ENCODE measurements around the gene ALDH4A1. TPM values are rescaled to one million over a fixed set of nuclear protein-coding genes. Genes with fewer than 3 reads are reported as not detected.
A peak's percentile ranks its signal among the peaks of the same experiment; 100 is the strongest.

The ALDH4A1 gene
- polyA plus RNA-seq, 1 experiment, result 36.6 TPM

- Histone ChIP-seq H3K36me3 (ENCODE audit: control insufficient read depth, insufficient read depth, low read length) (peaks cover 3% of the 10 kb centered on the region), H3K4me3 (ENCODE audit: low read depth, low read length) (no peak overlapping the region), H3K27me3 (ENCODE audit: control insufficient read depth, insufficient read depth, low read length) (no peaks in the 10 kb centered on the region)
- CTCF ChIA-PET, result interaction anchor here (0.9 to 4.4 kb wide), 6 partner anchors 11 to 40 kb away, joined by 3 to 26 read pairs (median 4); no protein-coding TSS in a partner anchor
- POLR2A ChIA-PET, result interaction anchor here (1.2 kb wide), 1 partner anchor 10 kb away, joined by 3 read pairs; the partner anchor contains the start of gene IFFO2
- TF ChIP-seq CTCF (IDR thresholded peaks at IDR 0.05; ENCODE audit: insufficient read depth, low read depth, low read length), result 0 out of 2 replicates have a peak, but pooled peaks have one; percentile 1
- no peak for DNase-seq (ENCODE audit: low read depth)
These were observed 44.4 kb upstream of the ALDH4A1 start for GRCh38 chr1:18946550-18947381.

- DNase-seq (ENCODE audit: low read depth), result no peak
- Histone ChIP-seq H3K4me3 (ENCODE audit: low read depth, low read length) (no peak overlapping the region), H3K27me3 (ENCODE audit: control insufficient read depth, insufficient read depth, low read length) (no peaks in the 10 kb centered on the region), H3K36me3 (ENCODE audit: control insufficient read depth, insufficient read depth, low read length) (peaks cover 3% of the 10 kb centered on the region)
- no peak for TF ChIP-seq CTCF (IDR thresholded peaks at IDR 0.05; ENCODE audit: insufficient read depth, low read depth, low read length)
- POLR2A ChIA-PET, result interaction anchor here (1.2 kb wide), 1 partner anchor 11 kb away, joined by 3 read pairs; the partner anchor contains the start of gene IFFO2
- CTCF ChIA-PET, result interaction anchor here (1.0 to 4.4 kb wide), 5 partner anchors 8 to 32 kb away, joined by 4 to 26 read pairs (median 4); no protein-coding TSS in a partner anchor
These were observed 43.1 kb upstream of the ALDH4A1 start for GRCh38 chr1:18945401-18945849.

GRCh38 chr1:18944810-18945209 is 42.5 kb upstream of the ALDH4A1 start:
- Histone ChIP-seq H3K27me3 (ENCODE audit: control insufficient read depth, insufficient read depth, low read length) (no peaks in the 10 kb centered on the region), H3K4me3 (ENCODE audit: low read depth, low read length) (no peak overlapping the region), H3K36me3 (ENCODE audit: control insufficient read depth, insufficient read depth, low read length) (peaks cover 3% of the 10 kb centered on the region)
- TF ChIP-seq CTCF (IDR thresholded peaks at IDR 0.05; ENCODE audit: insufficient read depth, low read depth, low read length), result no peak
- CTCF ChIA-PET, result interaction anchor here (1.2 to 4.4 kb wide), 5 partner anchors 8 to 32 kb away, joined by 4 to 26 read pairs (median 4); no protein-coding TSS in a partner anchor
- POLR2A ChIA-PET, result no interaction called here
- no peak for DNase-seq (ENCODE audit: low read depth)

- no peak for DNase-seq (ENCODE audit: low read depth)
- ChIA-PET POLR2A (no interaction called here), CTCF (interaction anchor here (1.3 to 4.4 kb wide), 2 partner anchors 20 to 31 kb away, joined by 4 to 26 read pairs; no protein-coding TSS in a partner anchor)
- peaks cover 3% of the 10 kb centered on the region for H3K36me3 ChIP-seq (ENCODE audit: control insufficient read depth, insufficient read depth, low read length)
- H3K4me3 ChIP-seq (ENCODE audit: low read depth, low read length), result no peak overlapping the region
- TF ChIP-seq CTCF (IDR thresholded peaks at IDR 0.05; ENCODE audit: insufficient read depth, low read depth, low read length), result no peak
- no peaks in the 10 kb centered on the region for H3K27me3 ChIP-seq (ENCODE audit: control insufficient read depth, insufficient read depth, low read length)
These were observed 41.7 kb upstream of the ALDH4A1 start for GRCh38 chr1:18943914-18944572.

- peaks cover 3% of the 10 kb centered on the region for H3K36me3 ChIP-seq (ENCODE audit: control insufficient read depth, insufficient read depth, low read length)
- ChIA-PET CTCF (interaction anchor here (1.3 to 4.4 kb wide), 2 partner anchors 30 to 169 kb away, joined by 3 to 26 read pairs; no protein-coding TSS in a partner anchor), POLR2A (no interaction called here)
- no peak for DNase-seq (ENCODE audit: low read depth)
- TF ChIP-seq CTCF (IDR thresholded peaks at IDR 0.05; ENCODE audit: insufficient read depth, low read depth, low read length), result no peak
- H3K4me3 ChIP-seq (ENCODE audit: low read depth, low read length), result no peak overlapping the region
- H3K27me3 ChIP-seq (ENCODE audit: control insufficient read depth, insufficient read depth, low read length), result no peaks in the 10 kb centered on the region
These were observed 40.8 kb upstream of the ALDH4A1 start for GRCh38 chr1:18943162-18943561.

Measured in BJ (cell line).